Activated T-cell treated with anti-CD3 and anti-CD28 coated beads, Interleukin-2, amount 50 U/mL, for 24 hours (primary cell): ENCODE data around the gene SOBP.
"Not testable (repeated sequence)": the region's sequence is repeated elsewhere in the genome, so short reads cannot be mapped to it uniquely, and the experiment has no call there.

Experiments used
- DNase-seq: peaks from one replicate; pipeline ENCODE4 v3.0.0-alpha.2; 2020
- H3K27ac Mint-ChIP-seq: 2 replicates; pipeline ENCODE4 v1.8.0; 2020; ENCODE audit warnings: mild to moderate bottlenecking, mixed read lengths
- H3K27me3 Mint-ChIP-seq: 2 replicates; pipeline ENCODE4 v1.8.0; 2020; ENCODE audit warnings: mixed read lengths
- H3K36me3 Mint-ChIP-seq: 2 replicates; pipeline ENCODE4 v1.8.0; 2020; ENCODE audit warnings: low read depth, mixed read lengths
- H3K4me1 Mint-ChIP-seq: 2 replicates; pipeline ENCODE4 v1.8.0; 2020; ENCODE audit warnings: low read depth, mixed read lengths
- H3K4me3 Mint-ChIP-seq: 2 replicates; pipeline ENCODE4 v1.8.0; 2020; ENCODE audit warnings: mild to moderate bottlenecking, moderate library complexity, mixed read lengths
- H3K9me3 Mint-ChIP-seq: 2 replicates; pipeline ENCODE4 v1.8.0; 2020; ENCODE audit warnings: mixed read lengths

The SOBP gene

GRCh38 chr6:107495971-107496370 lies 6.1 kb downstream of the SOBP start:
- peaks cover 6% of the 10 kb centered on the region for H3K4me1 Mint-ChIP-seq
- peaks cover 18% of the 10 kb centered on the region for H3K27me3 Mint-ChIP-seq
- no peaks in the 10 kb centered on the region for H3K36me3 Mint-ChIP-seq
- H3K9me3 Mint-ChIP-seq = no peaks in the 10 kb centered on the region
- H3K4me3 Mint-ChIP-seq = no peak overlapping the region
- no peak for DNase-seq
- no peak overlapping the region for H3K27ac Mint-ChIP-seq

- Mint-ChIP-seq H3K27ac (no peak overlapping the region), H3K9me3 (no peaks in the 10 kb centered on the region), H3K36me3 (no peaks in the 10 kb centered on the region), H3K4me1 (no peaks in the 10 kb centered on the region), H3K27me3 (peaks cover 18% of the 10 kb centered on the region), H3K4me3 (no peak overlapping the region)
- DNase-seq = no peak
Observed at GRCh38 chr6:107496892-107497684, 7.2 kb downstream of the SOBP start.

- no peaks in the 10 kb centered on the region for H3K9me3 Mint-ChIP-seq
- DNase-seq = no peak
- no peaks in the 10 kb centered on the region for H3K36me3 Mint-ChIP-seq
- no peak overlapping the region for H3K4me3 Mint-ChIP-seq
- no peaks in the 10 kb centered on the region for H3K4me1 Mint-ChIP-seq
- no peak overlapping the region for H3K27ac Mint-ChIP-seq
- peaks cover 22% of the 10 kb centered on the region for H3K27me3 Mint-ChIP-seq
Observed at GRCh38 chr6:107504270-107505026, 14.5 kb downstream of the SOBP start.

GRCh38 chr6:107506145-107506544 lies 16.2 kb downstream of the SOBP start:
- no peak for DNase-seq
- H3K9me3 Mint-ChIP-seq = no peaks in the 10 kb centered on the region
- no peak overlapping the region for H3K4me3 Mint-ChIP-seq
- H3K4me1 Mint-ChIP-seq = no peaks in the 10 kb centered on the region
- H3K27me3 Mint-ChIP-seq = peaks cover 22% of the 10 kb centered on the region
- H3K27ac Mint-ChIP-seq = no peak overlapping the region
- H3K36me3 Mint-ChIP-seq = no peaks in the 10 kb centered on the region

- Mint-ChIP-seq H3K36me3 (no peaks in the 10 kb centered on the region), H3K4me3 (no peak overlapping the region), H3K4me1 (no peaks in the 10 kb centered on the region), H3K27ac (no peak overlapping the region), H3K27me3 (peaks cover 7% of the 10 kb centered on the region), H3K9me3 (no peaks in the 10 kb centered on the region)
- no peak for DNase-seq
Observed at GRCh38 chr6:107509506-107509905, 19.6 kb downstream of the SOBP start.

- no peak for DNase-seq
- H3K27me3 Mint-ChIP-seq = peaks cover 5% of the 10 kb centered on the region
- peaks cover 5% of the 10 kb centered on the region for H3K36me3 Mint-ChIP-seq
- peaks cover 4% of the 10 kb centered on the region for H3K9me3 Mint-ChIP-seq
- no peaks in the 10 kb centered on the region for H3K4me1 Mint-ChIP-seq
- H3K4me3 Mint-ChIP-seq = no peak overlapping the region
- no peak overlapping the region for H3K27ac Mint-ChIP-seq
Observed at GRCh38 chr6:107510108-107510507, 20.2 kb downstream of the SOBP start.

GRCh38 chr6:107511511-107511993 lies 21.6 kb downstream of the SOBP start:
- DNase-seq = no peak
- H3K36me3 Mint-ChIP-seq = peaks cover 5% of the 10 kb centered on the region
- no peak overlapping the region for H3K27ac Mint-ChIP-seq
- no peak overlapping the region for H3K4me3 Mint-ChIP-seq
- H3K4me1 Mint-ChIP-seq = no peaks in the 10 kb centered on the region
- H3K27me3 Mint-ChIP-seq = peaks cover 6% of the 10 kb centered on the region
- H3K9me3 Mint-ChIP-seq = peaks cover 8% of the 10 kb centered on the region

GRCh38 chr6:107513214-107513613 lies 23.3 kb downstream of the SOBP start:
- H3K36me3 Mint-ChIP-seq = peaks cover 5% of the 10 kb centered on the region
- H3K27me3 Mint-ChIP-seq = peaks cover 6% of the 10 kb centered on the region
- no peak overlapping the region for H3K27ac Mint-ChIP-seq
- H3K9me3 Mint-ChIP-seq = peaks cover 14% of the 10 kb centered on the region
- H3K4me3 Mint-ChIP-seq = no peak overlapping the region
- no peak for DNase-seq
- H3K4me1 Mint-ChIP-seq = no peaks in the 10 kb centered on the region

GRCh38 chr6:107515955-107516354 lies 26.0 kb downstream of the SOBP start:
- no peak for DNase-seq
- H3K36me3 Mint-ChIP-seq = peaks cover 5% of the 10 kb centered on the region
- no peak overlapping the region for H3K4me3 Mint-ChIP-seq
- no peaks in the 10 kb centered on the region for H3K4me1 Mint-ChIP-seq
- H3K27me3 Mint-ChIP-seq = peaks cover 2% of the 10 kb centered on the region
- no peak overlapping the region for H3K27ac Mint-ChIP-seq
- peaks cover 14% of the 10 kb centered on the region for H3K9me3 Mint-ChIP-seq

- H3K9me3 Mint-ChIP-seq = peaks cover 14% of the 10 kb centered on the region
- H3K36me3 Mint-ChIP-seq = peaks cover 5% of the 10 kb centered on the region
- peaks cover 2% of the 10 kb centered on the region for H3K27me3 Mint-ChIP-seq
- no peak overlapping the region for H3K27ac Mint-ChIP-seq
- H3K4me3 Mint-ChIP-seq = no peak overlapping the region
- DNase-seq = no peak
- H3K4me1 Mint-ChIP-seq = no peaks in the 10 kb centered on the region
Observed at GRCh38 chr6:107517274-107517673, 27.4 kb downstream of the SOBP start.

- not testable (repeated sequence) for DNase-seq, H3K27ac Mint-ChIP-seq, H3K27me3 Mint-ChIP-seq, H3K36me3 Mint-ChIP-seq, H3K4me1 Mint-ChIP-seq, H3K4me3 Mint-ChIP-seq
- peaks cover 14% of the 10 kb centered on the region for H3K9me3 Mint-ChIP-seq
Observed at GRCh38 chr6:107519224-107519623, 29.3 kb downstream of the SOBP start.

- H3K36me3 Mint-ChIP-seq, H3K27ac Mint-ChIP-seq, H3K27me3 Mint-ChIP-seq, DNase-seq, H3K4me3 Mint-ChIP-seq, H3K4me1 Mint-ChIP-seq: not testable (repeated sequence)
- peaks cover 10% of the 10 kb centered on the region for H3K9me3 Mint-ChIP-seq
Observed at GRCh38 chr6:107520706-107521105, 30.8 kb downstream of the SOBP start.

- H3K9me3 Mint-ChIP-seq = no peaks in the 10 kb centered on the region
- no peak overlapping the region for H3K27ac Mint-ChIP-seq
- no peaks in the 10 kb centered on the region for H3K36me3 Mint-ChIP-seq
Observed at GRCh38 chr6:107523054-107523791, 33.3 kb downstream of the SOBP start.

GRCh38 chr6:107523794-107524193 lies 33.9 kb downstream of the SOBP start:
- no peak overlapping the region for H3K27ac Mint-ChIP-seq
- H3K36me3 Mint-ChIP-seq = no peaks in the 10 kb centered on the region
- H3K4me3 Mint-ChIP-seq = no peak overlapping the region
- no peaks in the 10 kb centered on the region for H3K4me1 Mint-ChIP-seq
- no peaks in the 10 kb centered on the region for H3K9me3 Mint-ChIP-seq
- DNase-seq = no peak
- no peaks in the 10 kb centered on the region for H3K27me3 Mint-ChIP-seq

More at GRCh38 chr6:107523054-107523791, 33.3 kb downstream of the SOBP start:
- Mint-ChIP-seq H3K4me3 (no peak overlapping the region), H3K27me3 (no peaks in the 10 kb centered on the region), H3K4me1 (no peaks in the 10 kb centered on the region)
- no peak for DNase-seq
